GM03348 (cell line): ENCODE results near the gene TBX3.

Experiments used
- DNase-seq: peaks from one replicate; pipeline ENCODE4 v3.0.0; 2012; ENCODE audit warnings: low spot score

TBX3 gene

GRCh38 chr12:114668151-114668885 is 15.7 kb downstream of the TBX3 start:
- DNase-seq: peak; percentile 92

GRCh38 chr12:114667669-114668150 is 16.3 kb downstream of the TBX3 start:
- no peak for DNase-seq

GRCh38 chr12:114666746-114667668 is 17.0 kb downstream of the TBX3 start:
- no peak for DNase-seq

- no peak for DNase-seq
These were observed 18.3 kb downstream of the TBX3 start for GRCh38 chr12:114665411-114666260.

- DNase-seq: no peak
These were observed 19.2 kb downstream of the TBX3 start for GRCh38 chr12:114664651-114665320.

- DNase-seq: peak; percentile 80
These were observed 21.3 kb downstream of the TBX3 start for GRCh38 chr12:114662512-114663177.

- DNase-seq: no peak
These were observed 22.7 kb downstream of the TBX3 start for GRCh38 chr12:114661245-114661644.

GRCh38 chr12:114659084-114659483 is 24.9 kb downstream of the TBX3 start:
- no peak for DNase-seq

- no peak for DNase-seq
These were observed 26.0 kb downstream of the TBX3 start for GRCh38 chr12:114658002-114658441.

- DNase-seq: no peak
These were observed 26.4 kb downstream of the TBX3 start for GRCh38 chr12:114657597-114657920.

GRCh38 chr12:114656906-114657596 is 26.9 kb downstream of the TBX3 start:
- DNase-seq: no peak

- DNase-seq: no peak
These were observed 27.8 kb downstream of the TBX3 start for GRCh38 chr12:114655934-114656749.

- DNase-seq: no peak
These were observed 34.4 kb downstream of the TBX3 start for GRCh38 chr12:114649585-114649984.

GRCh38 chr12:114648711-114649110 is 35.3 kb downstream of the TBX3 start:
- DNase-seq: no peak

- DNase-seq: no peak
These were observed 45.1 kb downstream of the TBX3 start for GRCh38 chr12:114638790-114639435.

GRCh38 chr12:114636723-114637480 is 47.1 kb downstream of the TBX3 start:
- peak; percentile 68 for DNase-seq

- DNase-seq: no peak
These were observed 52.7 kb downstream of the TBX3 start for GRCh38 chr12:114631242-114631641.

- DNase-seq: no peak
These were observed 55.8 kb downstream of the TBX3 start for GRCh38 chr12:114628199-114628598.
